Gastrocnemius medialis (tissue), 4 donors: ENCODE results near the gene COL3A1. TPM values are rescaled to one million over a fixed set of nuclear protein-coding genes. Genes with fewer than 3 reads are reported as not detected.

ENCODE experiments used
- ATAC-seq, 2 donors: fragments of 150-250 bp; one replicate each; pipeline ENCODE4 v1.9.1; 2016
- DNase-seq, 2 donors: peaks; one replicate each; pipeline ENCODE4 v3.0.0-alpha.2; 2019
- H3K27ac ChIP-seq, 4 donors: fragments of 200-600 bp; sonication (generic); 1 replicate in 1 of 4; 2 replicates in 3 of 4; pipeline ENCODE4 v1.5.1; 2016 to 2018; ENCODE audit warnings: mild to moderate bottlenecking in 2 of 4, moderate library complexity in 1 of 4
- H3K27me3 ChIP-seq, 3 donors: fragments of 200-600 bp; sonication (generic) in 2 of 3; 1 replicate in 1 of 3; 2 replicates in 2 of 3; pipeline versions ENCODE4 v1.5.1 to v1.6.0; 2016 to 2019; ENCODE audit warnings: mild to moderate bottlenecking in 1 of 3, moderate library complexity in 1 of 3
- H3K36me3 ChIP-seq, 2 donors: fragments of 200-600 bp; sonication (generic) in 1 of 2; one replicate each; pipeline ENCODE4 v1.5.1; 2017 to 2018
- H3K4me1 ChIP-seq, 2 donors: fragments of 200-600 bp; sonication (generic) in 1 of 2; one replicate each; pipeline ENCODE4 v1.5.1; 2016 to 2017; ENCODE audit warnings: mild to moderate bottlenecking in 2 of 2
- H3K4me3 ChIP-seq, 4 donors: fragments of 200-600 bp; sonication (generic) in 3 of 4; 1 replicate in 1 of 4; 2 replicates in 3 of 4; pipeline ENCODE4 v1.5.1; 2016 to 2019; ENCODE audit warnings: mild to moderate bottlenecking in 2 of 4
- H3K9me3 ChIP-seq, 3 donors: fragments of 200-600 bp; sonication (generic) in 2 of 3; 1 replicate in 1 of 3; 2 replicates in 2 of 3; pipeline ENCODE4 v1.5.1; 2016 to 2019
- CTCF ChIP-seq, 5 experiments: fragments of 450-650 bp in 3 of 5; fragments of 200-600 bp in 2 of 5; sonication (generic) in 2 of 5; IDR thresholded peaks in 4 of 5; conservative IDR thresholded peaks in 1 of 5; 1 replicate in 4 of 5; 2 replicates in 1 of 5; pipeline ENCODE4 v1.5.1; 2016 to 2019; ENCODE audit warnings: antibody characterized with exemption in 5 of 5, mild to moderate bottlenecking in 3 of 5, moderate library complexity in 3 of 5
- POLR2A ChIP-seq, 2 donors: fragments of 450-650 bp; IDR thresholded peaks; one replicate each; pipeline ENCODE4 v1.6.1; 2017; ENCODE audit warnings: antibody characterized with exemption in 2 of 2, mild to moderate bottlenecking in 2 of 2, moderate library complexity in 2 of 2
- in situ Hi-C, 4 donors: fragments of 200-750 bp; cut with MboI; loops; one replicate each; pipeline versions ENCODE4 v1.15.0 to v1.8.0; 2017; ENCODE audit warnings: low sequenced_read_pairs in 4 of 4
- intact Hi-C: fragments of 100-400 bp; cut with DNase I; formaldehyde crosslinking; loops from one replicate; pipeline ENCODE4 v1.15.1; 2023; ENCODE audit warnings: low total_unique reads
- total RNA-seq, 4 donors: library from RNA; depleted of rRNA; stranded (reverse); fragments of >200 nt; gene quantifications; one replicate each; pipeline versions ENCODE4 v1.1.0 to v1.2.3, GENCODE V29; 2016

The COL3A1 gene
- total RNA-seq, 4 donors from 2014 or later, result 6.5 to 42.7 (median 15.0) TPM

- no peak for ATAC-seq
- no peak overlapping the region for H3K4me3 ChIP-seq
- in situ Hi-C loops, result no loop called here
These were observed 17.2 kb upstream of the COL3A1 start for GRCh38 chr2:188956961-188957360.

DNA sequence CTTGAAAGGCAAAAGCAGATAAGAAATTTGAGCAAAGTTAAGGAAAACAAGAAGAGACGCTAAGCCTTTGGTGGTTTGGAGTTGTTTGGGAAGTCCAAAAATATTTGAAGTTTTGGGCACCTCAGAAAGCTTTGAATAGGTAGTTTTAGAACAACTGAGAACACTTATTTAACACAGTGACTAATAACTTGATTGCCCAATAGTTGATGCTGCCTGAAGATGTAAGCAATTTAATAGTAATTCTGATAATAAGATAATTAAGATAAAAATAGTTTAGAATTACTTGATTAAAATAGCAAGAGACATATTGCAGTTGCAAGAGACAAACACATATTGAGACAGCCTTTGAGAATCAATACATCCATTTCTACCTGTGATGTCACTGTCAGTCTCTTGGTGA is 16.5 kb upstream of the COL3A1 start:
- in situ Hi-C loops, result no loop called here
- no peaks in the 10 kb centered on the region for H3K9me3 ChIP-seq
- no peak for ATAC-seq

More at GRCh38 chr2:188956961-188957360, 17.2 kb upstream of the COL3A1 start:
- no peaks in the 10 kb centered on the region for H3K9me3 ChIP-seq
- DNase-seq, result no peak
- no peak for TF ChIP-seq POLR2A (IDR thresholded peaks at IDR 0.05)
- TF ChIP-seq CTCF (IDR thresholded peaks at IDR 0.05 in 4 of 5, conservative IDR thresholded peaks at IDR 0.05 in 1 of 5), result no peak
- H3K27ac ChIP-seq, result no peak overlapping the region
- H3K36me3 ChIP-seq, result no peaks in the 10 kb centered on the region
- no peaks in the 10 kb centered on the region for H3K4me1 ChIP-seq
- no peaks in the 10 kb centered on the region for H3K27me3 ChIP-seq
- intact Hi-C loops, result no loop called here

DNA sequence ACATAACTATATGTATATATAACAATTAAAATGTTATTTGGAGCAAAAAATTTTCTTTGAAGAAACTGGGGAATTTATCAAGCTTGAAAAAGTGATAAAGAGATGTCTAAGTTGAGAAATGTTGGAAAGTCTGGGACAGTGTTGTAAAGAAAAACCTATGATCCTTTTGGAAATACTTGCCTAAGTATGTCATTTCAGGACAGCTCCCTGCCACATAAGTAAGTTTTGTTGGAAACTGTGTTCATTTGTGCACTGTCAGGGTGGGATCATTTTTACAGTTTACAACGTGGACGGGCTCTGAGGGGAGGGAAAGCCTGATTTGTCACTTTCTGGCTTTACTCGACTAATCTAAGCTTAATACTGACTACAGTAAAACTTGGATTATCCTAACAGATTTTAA is 10.4 kb upstream of the COL3A1 start:
- H3K4me3 ChIP-seq, result no peak overlapping the region
- no peaks in the 10 kb centered on the region for H3K36me3 ChIP-seq
- in situ Hi-C loops, result no loop called here
- no peak for ATAC-seq
- no peaks in the 10 kb centered on the region for H3K27me3 ChIP-seq
- DNase-seq, result no peak
- H3K27ac ChIP-seq, result no peak overlapping the region
- no peak for TF ChIP-seq CTCF (IDR thresholded peaks at IDR 0.05 in 4 of 5, conservative IDR thresholded peaks at IDR 0.05 in 1 of 5)
- no peak for TF ChIP-seq POLR2A (IDR thresholded peaks at IDR 0.05)
- intact Hi-C loops, result no loop called here
- peaks cover under 1 to 6% of the 10 kb centered on the region in 2 donors for H3K4me1 ChIP-seq
- no peaks in the 10 kb centered on the region for H3K9me3 ChIP-seq

More for the DNA sequence above, 16.5 kb upstream of the COL3A1 start:
- H3K4me3 ChIP-seq, result no peak overlapping the region
- H3K27ac ChIP-seq, result no peak overlapping the region
- no peak for TF ChIP-seq POLR2A (IDR thresholded peaks at IDR 0.05)
- TF ChIP-seq CTCF (IDR thresholded peaks at IDR 0.05 in 4 of 5, conservative IDR thresholded peaks at IDR 0.05 in 1 of 5), result no peak
- no peaks in the 10 kb centered on the region for H3K4me1 ChIP-seq
- H3K27me3 ChIP-seq, result no peaks in the 10 kb centered on the region
- intact Hi-C loops, result no loop called here
- no peaks in the 10 kb centered on the region for H3K36me3 ChIP-seq
- DNase-seq, result no peak

DNA sequence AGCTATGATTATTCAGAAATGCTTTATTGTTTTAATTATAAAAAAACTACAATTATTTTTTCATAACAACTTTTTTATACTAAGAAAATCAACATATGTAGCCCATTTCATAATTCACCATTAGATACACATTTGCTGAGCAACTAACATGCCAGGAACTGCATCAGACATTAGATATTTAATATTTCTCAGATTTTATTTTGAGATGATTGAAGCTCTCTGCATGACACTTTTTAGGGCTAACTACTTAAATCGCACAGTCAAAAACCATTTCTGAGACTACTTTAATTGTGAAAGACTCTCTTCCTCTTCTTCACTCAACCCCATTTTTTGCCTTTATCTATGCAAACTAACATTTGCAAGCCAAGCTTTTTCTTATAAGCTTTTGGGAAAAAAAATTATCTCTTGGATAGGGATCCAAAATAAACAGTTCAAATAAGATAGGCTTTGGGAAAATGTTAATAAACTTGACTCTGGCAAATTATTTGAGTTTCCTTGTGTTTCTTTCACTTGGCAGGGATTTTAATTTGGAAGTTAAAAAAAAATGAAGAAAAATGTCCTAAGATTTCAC is 9.1 kb upstream of the COL3A1 start:
- in situ Hi-C loops (no loop called here), intact Hi-C loops (loop anchor here (5.0 kb wide), 1 partner anchor 68 kb away; no protein-coding TSS in a partner anchor)
- Histone ChIP-seq H3K4me3 (no peak overlapping the region), H3K4me1 (peaks cover 6% of the 10 kb centered on the region in 2 donors), H3K36me3 (no peaks in the 10 kb centered on the region), H3K27ac (peak overlapping the region in 1 of 4 donors; percentile 51), H3K27me3 (no peaks in the 10 kb centered on the region), H3K9me3 (no peaks in the 10 kb centered on the region)
- no peak for DNase-seq
- no peak for ATAC-seq
- TF ChIP-seq POLR2A (IDR thresholded peaks at IDR 0.05) (no peak), CTCF (IDR thresholded peaks at IDR 0.05 in 4 of 5, conservative IDR thresholded peaks at IDR 0.05 in 1 of 5) (no peak)

DNA sequence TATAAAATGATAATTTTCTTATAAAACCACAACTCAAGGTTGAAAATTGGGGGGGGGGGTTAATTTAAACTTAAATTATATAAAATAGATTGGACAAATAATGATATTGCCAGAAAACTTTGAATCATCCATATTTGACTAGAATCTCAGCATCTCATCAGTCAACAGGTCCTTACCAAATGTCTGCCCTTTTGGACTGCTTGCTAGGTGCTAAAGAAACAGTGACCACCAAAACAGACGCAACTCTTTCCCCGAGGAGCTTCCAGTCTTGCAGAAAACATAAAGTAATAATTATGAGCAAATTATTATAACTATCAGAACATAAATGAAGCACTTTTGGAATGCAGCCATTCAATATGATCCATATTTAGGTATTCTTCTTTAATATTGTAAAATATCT is 8.6 kb upstream of the COL3A1 start:
- DNase-seq (no peak), ATAC-seq (no peak)
- Histone ChIP-seq H3K27me3 (no peaks in the 10 kb centered on the region), H3K36me3 (no peaks in the 10 kb centered on the region), H3K27ac (peak overlapping the region in 3 of 4 donors; percentile 21 to 51 (median 51)), H3K4me1 (peaks cover 6% of the 10 kb centered on the region in 2 donors), H3K9me3 (no peaks in the 10 kb centered on the region), H3K4me3 (no peak overlapping the region)
- no peak for TF ChIP-seq POLR2A (IDR thresholded peaks at IDR 0.05)
- no peak for TF ChIP-seq CTCF (IDR thresholded peaks at IDR 0.05 in 4 of 5, conservative IDR thresholded peaks at IDR 0.05 in 1 of 5)
- intact Hi-C loops, result loop anchor here (5.0 kb wide), 1 partner anchor 68 kb away; no protein-coding TSS in a partner anchor
- in situ Hi-C loops, result no loop called here
